K562 (cell line): ENCODE data around the gene CD99L2. TPM values are rescaled to one million over a fixed set of nuclear protein-coding genes. Genes with fewer than 3 reads are reported as not detected.

Experiments used
- ATAC-seq: fragments of 200-7000 bp; cut with Tn5 transposase; 3 replicates; pipeline ENCODE4 v1.9.1; 2020; ENCODE audit warnings: moderate library complexity
- BruUV-seq: library from RNA; stranded (reverse); fragments of 400-500 nt; replicated peaks from 2 replicates; lab custom pipeline; 2021; lab: Mats Ljungman, UMichigan
- CTCF ChIA-PET: fragments of 300-600 bp; formaldehyde crosslinking; extraction: SDS; loops from one replicate; lab custom pipeline; 2021; ENCODE audit warnings: low intra/inter-chr PET ratio; lab: Yijun Ruan, JAX
- POLR2A ChIA-PET: fragments of 300-600, 350-650 bp; sonication (Branson Sonifier 250); formaldehyde crosslinking; extraction: SDS; loops from one replicate; lab custom pipeline; 2021; ENCODE audit warnings: antibody characterized with exemption, inconsistent platforms; lab: Yijun Ruan, JAX
- DNase-seq, 4 experiments: peaks; one replicate each; pipeline versions ENCODE4 v3.0.0 to v3.0.0-alpha.2; 2011 to 2018; ENCODE audit warnings: low spot score in 3 of 4, mixed read lengths in 3 of 4; ENCODE audit errors: extremely low read depth in 1 of 4
- FAIRE-seq: peaks from 2 replicates; lab custom pipeline; 2011; peaks lifted over from hg19 to GRCh38; lab: Jason Lieb, UNC
- H2AFZ ChIP-seq: 2 replicates; pipeline ENCODE4 v1.6.0; 2011; ENCODE audit warnings: low read depth, low read length, control low read depth, inconsistent platforms
- H3K27ac ChIP-seq: fragments of 200-600 bp; 3 replicates; pipeline ENCODE4 v1.8.0; 2011; ENCODE audit warnings: low read depth, mild to moderate bottlenecking, control low read depth, inconsistent platforms, low read length, moderate library complexity, mixed read lengths; ENCODE audit errors: extremely low read depth
- H3K27me3 ChIP-seq, 2 experiments: fragments of 300-600 bp in 1 of 2; 2 replicates in 1 of 2; 3 replicates in 1 of 2; pipeline versions ENCODE4 v1.6.0 to v1.8.0; 2011; ENCODE audit warnings: inconsistent platforms in 2 of 2, low read length in 2 of 2, mild to moderate bottlenecking in 1 of 2, mixed read lengths in 1 of 2, moderate library complexity in 1 of 2; ENCODE audit not compliant: control insufficient read depth in 2 of 2, insufficient read depth in 2 of 2
- H3K36me3 ChIP-seq: fragments of 300-600 bp; 3 replicates; pipeline ENCODE4 v1.8.0; 2011; ENCODE audit warnings: mild to moderate bottlenecking, low read length, inconsistent platforms; ENCODE audit not compliant: control insufficient read depth, insufficient read depth
- H3K4me1 ChIP-seq, 2 experiments: fragments of 200-600 bp in 1 of 2; replicated peaks in 1 of 2; 2 replicates in 1 of 2; 3 replicates in 1 of 2; pipeline versions ENCODE4 v1.5.1 to v1.8.0; 2011; ENCODE audit warnings: inconsistent platforms in 2 of 2, low read length in 2 of 2, mild to moderate bottlenecking in 1 of 2, mixed read lengths in 1 of 2, moderate library complexity in 1 of 2; ENCODE audit not compliant: control insufficient read depth in 2 of 2, insufficient read depth in 2 of 2
- H3K4me2 ChIP-seq: 2 replicates; pipeline ENCODE4 v1.6.1; 2011; ENCODE audit warnings: low read length, control low read depth, inconsistent platforms, mixed read lengths; ENCODE audit not compliant: insufficient read depth
- H3K4me3 ChIP-seq: fragments of 200-600 bp; sonication (generic), shearing (Covaris generic); 2 replicates; pipeline ENCODE4 v1.5.1; 2016; ENCODE audit warnings: control low read depth, inconsistent platforms
- H3K79me2 ChIP-seq: fragments of 200-600 bp; 3 replicates; pipeline ENCODE4 v1.8.0; 2011; ENCODE audit warnings: low read length, inconsistent platforms; ENCODE audit not compliant: control insufficient read depth, insufficient read depth
- H3K9ac ChIP-seq, 2 experiments: 2 replicates each; pipeline versions ENCODE4 v1.6.0 to v1.6.1; 2011; ENCODE audit warnings: low read depth in 2 of 2, low read length in 2 of 2, control low read depth in 1 of 2, inconsistent platforms in 1 of 2, mild to moderate bottlenecking in 1 of 2, mixed read lengths in 1 of 2; ENCODE audit not compliant: insufficient read depth in 1 of 2
- H3K9me1 ChIP-seq: one replicate; pipeline ENCODE4 v1.6.0; 2011; ENCODE audit warnings: inconsistent platforms, mild to moderate bottlenecking, low read length, moderate library complexity; ENCODE audit not compliant: control insufficient read depth, insufficient read depth
- H3K9me3 ChIP-seq: replicated peaks from 2 replicates; pipeline ENCODE4 v1.5.1; 2011; ENCODE audit warnings: low read depth, low read length, inconsistent platforms; ENCODE audit not compliant: control insufficient read depth, insufficient read depth
- H4K20me1 ChIP-seq: replicated peaks from 2 replicates; pipeline ENCODE4 v1.6.1; 2011; ENCODE audit warnings: low read length, inconsistent platforms, mixed read lengths; ENCODE audit not compliant: control insufficient read depth, insufficient read depth
- CBFA2T2 ChIP-seq: fragments of 450-650 bp; conservative IDR thresholded peaks from 2 replicates; pipeline ENCODE4 v1.6.1; 2017; ENCODE audit warnings: mild to moderate bottlenecking
- CREM ChIP-seq: IDR thresholded peaks from 2 replicates; pipeline ENCODE4 v1.6.1; 2014; ENCODE audit warnings: antibody characterized with exemption, low read depth
- EZH2 ChIP-seq: IDR thresholded peaks from 2 replicates; pipeline ENCODE4 v1.6.1; 2012; ENCODE audit warnings: low read depth, mild to moderate bottlenecking, inconsistent platforms, low read length, borderline replicate concordance
- JUN ChIP-seq, 2 experiments: sonication (generic) in 1 of 2; formaldehyde crosslinking in 1 of 2; IDR thresholded peaks; 2 replicates each; pipeline versions ENCODE4 v1.6.1 to v1.8.0; 2012 to 2022; ENCODE audit warnings: borderline replicate concordance in 2 of 2, mild to moderate bottlenecking in 2 of 2, improper control_type of control experiment in 1 of 2, low read depth in 1 of 2, low read length in 1 of 2, missing genetic modification reagents in 1 of 2
- POU5F1 ChIP-seq: fragments of 150-350 bp; IDR thresholded peaks from 2 replicates; pipeline ENCODE4 v1.6.1; 2014; ENCODE audit warnings: borderline replicate concordance, low read length, low read depth, mild to moderate bottlenecking; ENCODE audit not compliant: partially characterized antibody
- ZBTB7A ChIP-seq: IDR thresholded peaks from 2 replicates; pipeline ENCODE4 v1.6.1; 2011; ENCODE audit warnings: low read depth, mild to moderate bottlenecking, low read length, moderate library complexity, borderline replicate concordance; ENCODE audit not compliant: control insufficient read depth
- ZNF274 ChIP-seq: IDR thresholded peaks from 2 replicates; pipeline ENCODE4 v1.6.1; 2011; ENCODE audit warnings: low read depth, mild to moderate bottlenecking, low read length, moderate library complexity, borderline replicate concordance
- WGBS: fragments of 100-300 bp; shearing (Covaris generic); methylation state at CpG from one replicate; pipeline ENCODE4 v1.1.6; 2016; ENCODE audit warnings: low coverage, mixed read lengths; ENCODE audit not compliant: insufficient coverage; ENCODE audit errors: missing lambda C conversion rate; 5-methylcytosine and 5-hydroxymethylcytosine counted together
- in situ Hi-C: fragments of 300-500 bp; cut with MboI; formaldehyde crosslinking; loops from 4 replicates; pipeline ENCODE4 v1.15.0; 2018; ENCODE audit warnings: inconsistent platforms, mixed read lengths
- intact Hi-C: fragments of 100-400 bp; cut with micrococcal nuclease; formaldehyde crosslinking; loops from 2 replicates; pipeline ENCODE4 v1.14.2; 2022
- polyA plus RNA-seq, 8 experiments: library from polyadenylated mRNA; depleted of rRNA in 4 of 8; stranded (reverse) in 5 of 8; unstranded in 3 of 8; fragments of >200 nt; fragmentation: Nextera tagmentation in 2 of 8; fragmentation: Illumina TruSeq in 1 of 8; extraction: Ambion mirVana in 2 of 8; extraction: Trizol in 1 of 8; gene quantifications; 2 replicates each; pipeline versions ENCODE4 v1.2.1 to v1.2.3, GENCODE V29; 2011 to 2014; ENCODE audit warnings: inconsistent platforms in 1 of 8, missing spikeins in 1 of 8
- total RNA-seq, 7 experiments: library from RNA; depleted of rRNA in 6 of 7; stranded (reverse); fragments of >200 nt in 6 of 7; fragmentation: Illumina TruSeq in 2 of 7; extraction: Trizol in 2 of 7; gene quantifications; 2 replicates each; pipeline versions ENCODE4 v1.2.1 to v1.2.3, GENCODE V29; 2011 to 2021; ENCODE audit warnings: low replicate concordance in 1 of 7
- TF ChIP-seq, protein P1 (sequence below): fragments of 250-450 bp; sonication (Bioruptor Pico); IDR thresholded peaks from 2 replicates; pipeline ENCODE4 v1.5.1; 2021; ENCODE audit warnings: mild to moderate bottlenecking
- TF ChIP-seq, protein P2 (sequence below), 3 experiments: IDR thresholded peaks in 2 of 3; conservative IDR thresholded peaks in 1 of 3; 2 replicates each; pipeline ENCODE4 v1.5.1; 2011 to 2012; ENCODE audit warnings: low read length in 3 of 3, mild to moderate bottlenecking in 3 of 3, control low read depth in 2 of 3, improper control_type of control experiment in 1 of 3, inconsistent platforms in 1 of 3, low read depth in 1 of 3, mixed read lengths in 1 of 3, moderate library complexity in 1 of 3; ENCODE audit not compliant: insufficient read depth in 2 of 3
- TF ChIP-seq, protein P3 (sequence below): fragments of 450-650 bp; IDR thresholded peaks from 2 replicates; pipeline ENCODE4 v1.6.1; 2017; ENCODE audit warnings: mild to moderate bottlenecking, moderate library complexity
- TF ChIP-seq, protein P4 (sequence below): IDR thresholded peaks from 2 replicates; pipeline ENCODE4 v1.6.1; 2016; ENCODE audit warnings: missing genetic modification characterization, missing compliant biosample characterization
- TF ChIP-seq, protein P5 (sequence below): fragments of 450-650 bp; IDR thresholded peaks from 2 replicates; pipeline ENCODE4 v1.6.1; 2016; ENCODE audit warnings: antibody characterized with exemption

Gene CD99L2
- total and polyA plus RNA-seq, 9 of the 15 experiments (the other 6 are each of a cell fraction or from before 2014, with no cell fraction given) = 0.76 to 19.0 (median 11.9) TPM

DNA sequence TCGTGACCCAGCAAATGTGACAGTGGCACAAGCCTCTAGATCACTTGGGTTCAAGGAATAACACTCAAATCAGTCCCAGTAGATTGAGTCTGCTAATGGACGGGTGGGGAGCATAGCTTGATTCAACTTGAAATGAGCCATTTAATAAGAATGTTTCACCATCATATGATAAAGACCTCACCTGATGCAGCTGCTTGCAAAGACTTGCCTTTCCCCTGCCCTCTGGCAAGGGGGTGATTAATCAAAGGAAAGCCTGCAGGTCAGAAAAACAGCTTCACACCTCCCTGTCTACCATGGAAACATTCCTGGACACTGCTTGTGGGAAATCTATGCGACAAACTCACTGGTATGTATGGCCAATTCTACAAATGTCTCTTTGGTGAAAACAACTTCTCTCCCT is 54.5 kb downstream of the CD99L2 start:
- 41% methylated on average over 3 of the region's 3 CpGs for WGBS
- Histone ChIP-seq H4K20me1 (no peaks in the 10 kb centered on the region), H2AFZ (no peak overlapping the region), H3K79me2 (no peaks in the 10 kb centered on the region), H3K27ac (no peak overlapping the region), H3K4me2 (no peak overlapping the region), H3K36me3 (no peaks in the 10 kb centered on the region), H3K4me3 (no peak overlapping the region), H3K9me3 (no peaks in the 10 kb centered on the region), H3K4me1 (peaks cover 0 to 11% of the 10 kb centered on the region in 2 experiments; a peak in 3 of 5 replicates), H3K9ac (no peak overlapping the region), H3K27me3 (no peaks in the 10 kb centered on the region), H3K9me1 (no peaks in the 10 kb centered on the region)
- BruUV-seq = no TSS peak
- TF ChIP-seq, protein P1, sequence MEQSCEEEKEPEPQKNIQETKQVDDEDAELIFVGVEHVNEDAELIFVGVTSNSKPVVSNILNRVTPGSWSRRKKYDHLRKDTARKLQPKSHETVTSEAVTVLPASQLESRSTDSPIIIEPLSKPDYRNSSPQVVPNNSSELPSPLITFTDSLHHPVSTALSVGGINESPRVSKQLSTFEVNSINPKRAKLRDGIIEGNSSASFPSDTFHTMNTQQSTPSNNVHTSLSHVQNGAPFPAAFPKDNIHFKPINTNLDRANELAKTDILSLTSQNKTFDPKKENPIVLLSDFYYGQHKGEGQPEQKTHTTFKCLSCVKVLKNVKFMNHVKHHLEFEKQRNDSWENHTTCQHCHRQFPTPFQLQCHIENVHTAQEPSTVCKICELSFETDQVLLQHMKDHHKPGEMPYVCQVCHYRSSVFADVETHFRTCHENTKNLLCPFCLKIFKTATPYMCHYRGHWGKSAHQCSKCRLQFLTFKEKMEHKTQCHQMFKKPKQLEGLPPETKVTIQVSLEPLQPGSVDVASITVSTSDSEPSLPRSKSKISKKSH = no peak
- TF ChIP-seq CBFA2T2 = no peak
- TF ChIP-seq ZBTB7A = no peak
- no peak for TF ChIP-seq EZH2
- TF ChIP-seq, protein P2, sequence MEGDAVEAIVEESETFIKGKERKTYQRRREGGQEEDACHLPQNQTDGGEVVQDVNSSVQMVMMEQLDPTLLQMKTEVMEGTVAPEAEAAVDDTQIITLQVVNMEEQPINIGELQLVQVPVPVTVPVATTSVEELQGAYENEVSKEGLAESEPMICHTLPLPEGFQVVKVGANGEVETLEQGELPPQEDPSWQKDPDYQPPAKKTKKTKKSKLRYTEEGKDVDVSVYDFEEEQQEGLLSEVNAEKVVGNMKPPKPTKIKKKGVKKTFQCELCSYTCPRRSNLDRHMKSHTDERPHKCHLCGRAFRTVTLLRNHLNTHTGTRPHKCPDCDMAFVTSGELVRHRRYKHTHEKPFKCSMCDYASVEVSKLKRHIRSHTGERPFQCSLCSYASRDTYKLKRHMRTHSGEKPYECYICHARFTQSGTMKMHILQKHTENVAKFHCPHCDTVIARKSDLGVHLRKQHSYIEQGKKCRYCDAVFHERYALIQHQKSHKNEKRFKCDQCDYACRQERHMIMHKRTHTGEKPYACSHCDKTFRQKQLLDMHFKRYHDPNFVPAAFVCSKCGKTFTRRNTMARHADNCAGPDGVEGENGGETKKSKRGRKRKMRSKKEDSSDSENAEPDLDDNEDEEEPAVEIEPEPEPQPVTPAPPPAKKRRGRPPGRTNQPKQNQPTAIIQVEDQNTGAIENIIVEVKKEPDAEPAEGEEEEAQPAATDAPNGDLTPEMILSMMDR (IDR thresholded peaks at IDR 0.05 in 2 of 3, conservative IDR thresholded peaks at IDR 0.05 in 1 of 3; ENCODE audit: insufficient read depth in 2 of 3, low read depth in 1 of 3, low read length in 3 of 3) = no peak
- TF ChIP-seq JUN (IDR thresholded peaks at IDR 0.05; ENCODE audit: borderline replicate concordance, low read depth, low read length) = no peak
- TF ChIP-seq JUN (CRISPR knock-in tag; IDR thresholded peaks at IDR 0.05; ENCODE audit: borderline replicate concordance) = no peak
- TF ChIP-seq, protein P3, sequence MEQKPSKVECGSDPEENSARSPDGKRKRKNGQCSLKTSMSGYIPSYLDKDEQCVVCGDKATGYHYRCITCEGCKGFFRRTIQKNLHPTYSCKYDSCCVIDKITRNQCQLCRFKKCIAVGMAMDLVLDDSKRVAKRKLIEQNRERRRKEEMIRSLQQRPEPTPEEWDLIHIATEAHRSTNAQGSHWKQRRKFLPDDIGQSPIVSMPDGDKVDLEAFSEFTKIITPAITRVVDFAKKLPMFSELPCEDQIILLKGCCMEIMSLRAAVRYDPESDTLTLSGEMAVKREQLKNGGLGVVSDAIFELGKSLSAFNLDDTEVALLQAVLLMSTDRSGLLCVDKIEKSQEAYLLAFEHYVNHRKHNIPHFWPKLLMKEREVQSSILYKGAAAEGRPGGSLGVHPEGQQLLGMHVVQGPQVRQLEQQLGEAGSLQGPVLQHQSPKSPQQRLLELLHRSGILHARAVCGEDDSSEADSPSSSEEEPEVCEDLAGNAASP = no peak
- TF ChIP-seq ZNF274 = no peak
- TF ChIP-seq POU5F1 = no peak
- TF ChIP-seq, protein P4, sequence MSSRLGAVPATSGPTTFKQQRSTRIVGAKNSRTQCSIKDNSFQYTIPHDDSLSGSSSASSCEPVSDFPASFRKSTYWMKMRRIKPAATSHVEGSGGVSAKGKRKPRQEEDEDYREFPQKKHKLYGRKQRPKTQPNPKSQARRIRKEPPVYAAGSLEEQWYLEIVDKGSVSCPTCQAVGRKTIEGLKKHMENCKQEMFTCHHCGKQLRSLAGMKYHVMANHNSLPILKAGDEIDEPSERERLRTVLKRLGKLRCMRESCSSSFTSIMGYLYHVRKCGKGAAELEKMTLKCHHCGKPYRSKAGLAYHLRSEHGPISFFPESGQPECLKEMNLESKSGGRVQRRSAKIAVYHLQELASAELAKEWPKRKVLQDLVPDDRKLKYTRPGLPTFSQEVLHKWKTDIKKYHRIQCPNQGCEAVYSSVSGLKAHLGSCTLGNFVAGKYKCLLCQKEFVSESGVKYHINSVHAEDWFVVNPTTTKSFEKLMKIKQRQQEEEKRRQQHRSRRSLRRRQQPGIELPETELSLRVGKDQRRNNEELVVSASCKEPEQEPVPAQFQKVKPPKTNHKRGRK = no peak
- TF ChIP-seq CREM = no peak
- TF ChIP-seq, protein P5, sequence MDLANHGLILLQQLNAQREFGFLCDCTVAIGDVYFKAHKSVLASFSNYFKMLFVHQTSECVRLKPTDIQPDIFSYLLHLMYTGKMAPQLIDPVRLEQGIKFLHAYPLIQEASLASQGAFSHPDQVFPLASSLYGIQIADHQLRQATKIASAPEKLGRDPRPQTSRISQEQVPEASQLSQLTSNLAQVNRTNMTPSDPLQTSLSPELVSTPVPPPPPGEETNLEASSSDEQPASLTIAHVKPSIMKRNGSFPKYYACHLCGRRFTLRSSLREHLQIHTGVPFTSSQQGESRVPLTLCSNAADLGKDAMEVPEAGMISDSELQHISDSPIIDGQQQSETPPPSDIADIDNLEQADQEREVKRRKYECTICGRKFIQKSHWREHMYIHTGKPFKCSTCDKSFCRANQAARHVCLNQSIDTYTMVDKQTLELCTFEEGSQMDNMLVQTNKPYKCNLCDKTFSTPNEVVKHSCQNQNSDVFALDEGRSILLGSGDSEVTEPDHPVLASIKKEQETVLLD = no peak
- DNase-seq (no peak), ATAC-seq (no peak), FAIRE-seq (no peak)
- ChIA-PET CTCF (no interaction called here), POLR2A (no interaction called here)
- in situ Hi-C loops = no loop called here
- intact Hi-C loops = no loop called here
